Tibial artery (tissue), 4 donors: Measurements from ENCODE around the gene SLC20A1.

ENCODE experiments used
- DNase-seq, 2 donors: peaks; one replicate each; pipeline ENCODE4 v3.0.0-alpha.2; 2019
- H3K27ac ChIP-seq, 2 donors: fragments of 200-600 bp; sonication (generic) in 1 of 2; 1 replicate in 1 of 2; 2 replicates in 1 of 2; pipeline ENCODE4 v1.5.1; 2018 to 2019; ENCODE audit warnings: mild to moderate bottlenecking in 1 of 2
- H3K27me3 ChIP-seq, 2 donors: fragments of 200-600 bp; sonication (generic) in 1 of 2; one replicate each; pipeline versions ENCODE4 v1.5.1 to v1.6.0; 2016 to 2019
- H3K36me3 ChIP-seq, 3 donors: fragments of 200-600 bp; sonication (generic) in 2 of 3; one replicate each; pipeline ENCODE4 v1.5.1; 2016 to 2019; ENCODE audit warnings: mild to moderate bottlenecking in 2 of 3
- H3K4me1 ChIP-seq, 4 donors: fragments of 200-600 bp; sonication (generic) in 2 of 4; 1 replicate in 3 of 4; 2 replicates in 1 of 4; pipeline ENCODE4 v1.5.1; 2016 to 2019
- H3K4me3 ChIP-seq, 2 donors: fragments of 200-600 bp; sonication (generic) in 1 of 2; 1 replicate in 1 of 2; 2 replicates in 1 of 2; pipeline ENCODE4 v1.5.1; 2018 to 2019; ENCODE audit warnings: mild to moderate bottlenecking in 2 of 2
- H3K9me3 ChIP-seq, 3 donors: fragments of 200-600 bp; sonication (generic) in 1 of 3; one replicate each; pipeline ENCODE4 v1.5.1; 2016 to 2019
- CTCF ChIP-seq, 2 experiments: fragments of 200-600 bp in 1 of 2; fragments of 450-650 bp in 1 of 2; IDR thresholded peaks; one replicate each; pipeline ENCODE4 v1.5.1; 2017 to 2019; ENCODE audit warnings: antibody characterized with exemption in 2 of 2, mild to moderate bottlenecking in 1 of 2, moderate library complexity in 1 of 2
- intact Hi-C: fragments of 100-400 bp; cut with DNase I; formaldehyde crosslinking; loops from one replicate; pipeline ENCODE4 v1.15.0; 2023; ENCODE audit warnings: low total_unique reads

The SLC20A1 gene

GRCh38 chr2:112644155-112644932 lies 1.4 kb upstream of the SLC20A1 start:
- no peak for DNase-seq
- Histone ChIP-seq H3K27ac (peak overlapping the region; percentile 89 to 94), H3K36me3 (peaks cover 0 to 11% (median 10%) of the 10 kb centered on the region in 3 donors), H3K4me3 (peak overlapping the region; percentile 68 to 79), H3K27me3 (no peaks in the 10 kb centered on the region), H3K4me1 (peaks cover 0 to 42% (median 15%) of the 10 kb centered on the region in 4 donors), H3K9me3 (no peaks in the 10 kb centered on the region)
- TF ChIP-seq CTCF (IDR thresholded peaks at IDR 0.05), result no peak
- intact Hi-C loops, result loop anchor here (10.0 kb wide), 1 partner anchor 60 kb away; the partner anchor contains the start of gene CHCHD5

GRCh38 chr2:112644933-112645309 lies 818 bp upstream of the SLC20A1 start:
- H3K9me3 ChIP-seq, result no peaks in the 10 kb centered on the region
- no peak for TF ChIP-seq CTCF (IDR thresholded peaks at IDR 0.05)
- peaks cover 0 to 15% (median 11%) of the 10 kb centered on the region in 3 donors for H3K36me3 ChIP-seq
- peak overlapping the region; percentile 68 to 79 for H3K4me3 ChIP-seq
- H3K27me3 ChIP-seq, result no peaks in the 10 kb centered on the region
- intact Hi-C loops, result loop anchor here (5.0 to 10.0 kb wide), 2 partner anchors 60 to 163 kb away; partner anchors contain the start of genes CHCHD5 and TTL
- no peak for DNase-seq
- H3K4me1 ChIP-seq, result peaks cover 0 to 42% (median 15%) of the 10 kb centered on the region in 4 donors
- H3K27ac ChIP-seq, result peak overlapping the region; percentile 89 to 94

- Histone ChIP-seq H3K36me3 (peaks cover 0 to 28% (median 16%) of the 10 kb centered on the region in 3 donors), H3K9me3 (no peaks in the 10 kb centered on the region), H3K4me3 (peak overlapping the region; percentile 68 to 79), H3K27ac (peak overlapping the region; percentile 89 to 94), H3K27me3 (no peaks in the 10 kb centered on the region), H3K4me1 (peaks cover 0 to 36% (median 15%) of the 10 kb centered on the region in 4 donors)
- intact Hi-C loops, result loop anchor here (5.0 to 10.0 kb wide), 2 partner anchors 61 to 164 kb away; partner anchors contain the start of genes CHCHD5 and TTL
- DNase-seq, result no peak
- no peak for TF ChIP-seq CTCF (IDR thresholded peaks at IDR 0.05)
Measured at GRCh38 chr2:112646102-112646719, 472 bp downstream of the SLC20A1 start.

- DNase-seq, result no peak
Measured at GRCh38 chr2:112646791-112647689, 1.3 kb downstream of the SLC20A1 start.

More at GRCh38 chr2:112646791-112647689, 1.3 kb downstream of the SLC20A1 start:
- Histone ChIP-seq H3K36me3 (peaks cover 5 to 36% (median 24%) of the 10 kb centered on the region in 3 donors), H3K27ac (peak overlapping the region; percentile 89 to 94), H3K9me3 (no peaks in the 10 kb centered on the region), H3K4me1 (peaks cover 0 to 34% (median 14%) of the 10 kb centered on the region in 4 donors), H3K4me3 (peak overlapping the region; percentile 68 to 79), H3K27me3 (no peaks in the 10 kb centered on the region)
- intact Hi-C loops, result loop anchor here (5.0 to 10.0 kb wide), 2 partner anchors 62 to 165 kb away; partner anchors contain the start of genes CHCHD5 and TTL
- TF ChIP-seq CTCF (IDR thresholded peaks at IDR 0.05), result no peak
